Suprapubic skin (tissue), 3 donors: Measurements from ENCODE around the gene KIAA0930.

Experiments
- CTCF ChIP-seq, 2 donors: fragments of 200-600 bp in 1 of 2; fragments of 450-650 bp in 1 of 2; sonication (generic) in 1 of 2; IDR thresholded peaks; one replicate each; pipeline ENCODE4 v1.5.1; 2016 to 2019; ENCODE audit warnings: antibody characterized with exemption in 2 of 2, mild to moderate bottlenecking in 1 of 2, moderate library complexity in 1 of 2
- EP300 ChIP-seq: sonication (generic); formaldehyde crosslinking; IDR thresholded peaks from one replicate; pipeline ENCODE4 v1.6.1; 2017; ENCODE audit warnings: antibody characterized with exemption
- POLR2A ChIP-seq, 2 donors: fragments of 450-650 bp; IDR thresholded peaks; one replicate each; pipeline ENCODE4 v1.6.1; 2017; ENCODE audit warnings: antibody characterized with exemption in 2 of 2, mild to moderate bottlenecking in 2 of 2, moderate library complexity in 2 of 2

- TF ChIP-seq CTCF (IDR thresholded peaks at IDR 0.05) (no peak), EP300 (no peak), POLR2A (IDR thresholded peaks at IDR 0.05) (no peak)
Measured at GRCh38 chr22:45218976-45219375, 21.7 kb downstream of the KIAA0930 start.
